ENCODE measurements around the gene SLC39A7.
A peak's percentile ranks its signal among the peaks of the same experiment; 100 is the strongest.

The SLC39A7 gene

DNA sequence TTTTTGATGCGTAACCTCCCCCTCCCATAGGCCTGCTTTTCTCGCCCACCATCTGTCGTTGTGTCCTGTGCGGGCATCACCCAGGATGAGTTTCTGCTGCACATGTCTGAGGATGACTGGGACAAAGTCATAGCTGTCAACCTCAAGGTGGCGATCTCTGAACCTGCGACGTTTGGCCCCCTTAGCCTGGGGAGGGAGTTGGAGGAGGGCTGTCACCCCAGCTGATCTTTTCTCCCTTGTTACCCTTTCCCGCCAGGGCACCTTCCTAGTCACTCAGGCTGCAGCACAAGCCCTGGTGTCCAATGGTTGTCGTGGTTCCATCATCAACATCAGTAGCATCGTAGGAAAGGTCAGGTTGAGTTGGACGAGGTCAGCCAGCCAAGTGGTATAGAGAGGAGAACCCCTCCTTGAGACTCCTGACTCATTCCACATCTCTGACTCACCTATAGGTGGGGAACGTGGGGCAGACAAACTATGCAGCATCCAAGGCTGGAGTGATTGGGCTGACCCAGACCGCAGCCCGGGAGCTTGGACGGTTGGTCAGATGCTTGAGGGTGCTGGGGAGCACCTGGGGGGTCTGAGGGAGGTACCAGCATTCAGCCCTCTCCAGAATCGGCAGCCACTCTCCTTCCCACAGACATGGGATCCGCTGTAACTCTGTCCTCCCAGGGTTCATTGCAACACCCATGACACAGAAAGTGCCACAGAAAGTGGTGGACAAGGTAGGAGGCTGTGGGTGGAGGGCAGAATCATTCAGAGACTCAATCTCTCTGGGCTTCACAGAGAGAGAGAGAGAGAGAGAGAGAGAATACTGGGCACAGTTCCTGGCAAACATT, 4.7 kb downstream of the SLC39A7 start:
- Histone ChIP-seq H3K9me3 (ENCODE audit: insufficient read depth, low read length, severe bottlenecking) (no peaks in the 10 kb centered on the region), H3K79me2 (ENCODE audit: insufficient read depth, low read length) (peaks cover 38% of the 10 kb centered on the region), H2AFZ (ENCODE audit: low read depth, low read length) (0 out of 2 replicates have a peak overlapping the region, but pooled peaks have one; percentile 64), H3K36me3 (ENCODE audit: insufficient read depth, low read length) (peaks cover 41% of the 10 kb centered on the region), H3K4me3 (ENCODE audit: low read depth in 1 of 2, low read length in 2 of 2) (peak overlapping the region in 1 of 2 experiments; percentile 60; a peak in 3 of 4 replicates), H3K4me1 (ENCODE audit: insufficient read depth, low read length) (peaks cover 65% of the 10 kb centered on the region), H3K27me3 (ENCODE audit: insufficient read depth, low read length, poor library complexity) (no peaks in the 10 kb centered on the region), H3K27ac (ENCODE audit: low read length) (peak overlapping the region; percentile 59; the same call in 1 of the 2 replicates), H4K20me1 (ENCODE audit: insufficient read depth, low read length) (peaks cover 8% of the 10 kb centered on the region), H3K9ac (ENCODE audit: low read depth, low read length) (peak overlapping the region; percentile 61), H3K4me2 (ENCODE audit: insufficient read depth, low read length) (peak overlapping the region; percentile 66)
- peak; percentile 32 for DNase-seq
- ATAC-seq (ENCODE audit: insufficient read depth, low read depth) = no peak
- TF ChIP-seq EZH2 (IDR thresholded peaks at IDR 0.05; ENCODE audit: borderline replicate concordance, low read depth, low read length, severe bottlenecking) (no peak), CTCF (IDR thresholded peaks at IDR 0.05; ENCODE audit: borderline replicate concordance, extremely low read depth, low read length, poor library complexity, severe bottlenecking) (peak; percentile 55)

- peaks cover 32% of the 10 kb centered on the region for H3K79me2 ChIP-seq (ENCODE audit: insufficient read depth, low read length)
- H3K9ac ChIP-seq (ENCODE audit: low read depth, low read length) = no peak overlapping the region
- TF ChIP-seq CTCF (IDR thresholded peaks at IDR 0.05; ENCODE audit: borderline replicate concordance, extremely low read depth, low read length, poor library complexity, severe bottlenecking) (no peak), EZH2 (IDR thresholded peaks at IDR 0.05; ENCODE audit: borderline replicate concordance, low read depth, low read length, severe bottlenecking) (no peak)
- no peak overlapping the region for H2AFZ ChIP-seq (ENCODE audit: low read depth, low read length)
- no peaks in the 10 kb centered on the region for H3K9me3 ChIP-seq (ENCODE audit: insufficient read depth, low read length, severe bottlenecking)
- H3K4me1 ChIP-seq (ENCODE audit: insufficient read depth, low read length) = peaks cover 62% of the 10 kb centered on the region
- H3K27ac ChIP-seq (ENCODE audit: low read length) = no peak overlapping the region
- DNase-seq (no peak), ATAC-seq (ENCODE audit: insufficient read depth, low read depth) (no peak)
- peaks cover 41% of the 10 kb centered on the region for H3K36me3 ChIP-seq (ENCODE audit: insufficient read depth, low read length)
- H3K27me3 ChIP-seq (ENCODE audit: insufficient read depth, low read length, poor library complexity) = no peaks in the 10 kb centered on the region
- H3K4me3 ChIP-seq (ENCODE audit: low read depth in 1 of 2, low read length in 2 of 2) = no peak overlapping the region
- peaks cover 8% of the 10 kb centered on the region for H4K20me1 ChIP-seq (ENCODE audit: insufficient read depth, low read length)
- 0 out of 2 replicates have a peak overlapping the region, but pooled peaks have one; percentile 14 for H3K4me2 ChIP-seq (ENCODE audit: insufficient read depth, low read length)
These were observed 5.6 kb downstream of the SLC39A7 start for GRCh38 chr6:33206027-33206863.

- peaks cover 55% of the 10 kb centered on the region for H3K4me1 ChIP-seq (ENCODE audit: insufficient read depth, low read length)
- no peak overlapping the region for H3K27ac ChIP-seq (ENCODE audit: low read length)
- peaks cover 4% of the 10 kb centered on the region for H4K20me1 ChIP-seq (ENCODE audit: insufficient read depth, low read length)
- peak overlapping the region in 1 of 2 experiments; percentile 76; a peak in 2 of 4 replicates for H3K4me3 ChIP-seq (ENCODE audit: low read depth in 1 of 2, low read length in 2 of 2)
- peaks cover 34% of the 10 kb centered on the region for H3K36me3 ChIP-seq (ENCODE audit: insufficient read depth, low read length)
- H3K4me2 ChIP-seq (ENCODE audit: insufficient read depth, low read length) = peak overlapping the region; percentile 88
- H3K9ac ChIP-seq (ENCODE audit: low read depth, low read length) = peak overlapping the region; percentile 94
- ATAC-seq (ENCODE audit: insufficient read depth, low read depth) (no peak), DNase-seq (no peak)
- TF ChIP-seq EZH2 (IDR thresholded peaks at IDR 0.05; ENCODE audit: borderline replicate concordance, low read depth, low read length, severe bottlenecking) = no peak
- no peak for TF ChIP-seq CTCF (IDR thresholded peaks at IDR 0.05; ENCODE audit: borderline replicate concordance, extremely low read depth, low read length, poor library complexity, severe bottlenecking)
- no peak overlapping the region for H2AFZ ChIP-seq (ENCODE audit: low read depth, low read length)
- no peaks in the 10 kb centered on the region for H3K27me3 ChIP-seq (ENCODE audit: insufficient read depth, low read length, poor library complexity)
- peaks cover 24% of the 10 kb centered on the region for H3K79me2 ChIP-seq (ENCODE audit: insufficient read depth, low read length)
- no peaks in the 10 kb centered on the region for H3K9me3 ChIP-seq (ENCODE audit: insufficient read depth, low read length, severe bottlenecking)
These were observed 6.3 kb downstream of the SLC39A7 start for GRCh38 chr6:33206864-33207551.

Data from DND-41 (cell line).